Measurements from ENCODE around the gene ZNF385B.

ZNF385B gene

GRCh38 chr2:179528576-179529069 is 332.8 kb downstream of the ZNF385B start:
- H3K4me1 ChIP-seq (ENCODE audit: control insufficient read depth, insufficient read depth, low read length): 0 out of 2 replicates have a peak, but pooled peaks cover 3% of the 10 kb centered on the region
- no peak overlapping the region for H3K4me3 ChIP-seq (ENCODE audit: low read depth, low read length)
- H3K27me3 ChIP-seq (ENCODE audit: control insufficient read depth, insufficient read depth, low read length): no peaks in the 10 kb centered on the region
- no peaks in the 10 kb centered on the region for H3K36me3 ChIP-seq (ENCODE audit: control insufficient read depth, insufficient read depth, low read length)
- H3K9ac ChIP-seq (ENCODE audit: low read depth, low read length): no peak overlapping the region
- H3K27ac ChIP-seq (ENCODE audit: low read depth, low read length): no peak overlapping the region
- no peaks in the 10 kb centered on the region for H3K9me3 ChIP-seq (ENCODE audit: control insufficient read depth, insufficient read depth, low read length)

GRCh38 chr2:179525340-179525739 is 336.1 kb downstream of the ZNF385B start:
- Histone ChIP-seq H3K4me1 (ENCODE audit: control insufficient read depth, insufficient read depth, low read length) (no peaks in the 10 kb centered on the region), H3K9me3 (ENCODE audit: control insufficient read depth, insufficient read depth, low read length) (no peaks in the 10 kb centered on the region), H3K9ac (ENCODE audit: low read depth, low read length) (no peak overlapping the region), H3K36me3 (ENCODE audit: control insufficient read depth, insufficient read depth, low read length) (no peaks in the 10 kb centered on the region), H3K4me3 (ENCODE audit: low read depth, low read length) (no peak overlapping the region), H3K27me3 (ENCODE audit: control insufficient read depth, insufficient read depth, low read length) (no peaks in the 10 kb centered on the region), H3K27ac (ENCODE audit: low read depth, low read length) (no peak overlapping the region)

- Histone ChIP-seq H3K9me3 (ENCODE audit: control insufficient read depth, insufficient read depth, low read length) (no peaks in the 10 kb centered on the region), H3K4me3 (ENCODE audit: low read depth, low read length) (no peak overlapping the region), H3K4me1 (ENCODE audit: control insufficient read depth, insufficient read depth, low read length) (no peaks in the 10 kb centered on the region), H3K36me3 (ENCODE audit: control insufficient read depth, insufficient read depth, low read length) (no peaks in the 10 kb centered on the region), H3K27me3 (ENCODE audit: control insufficient read depth, insufficient read depth, low read length) (no peaks in the 10 kb centered on the region), H3K9ac (ENCODE audit: low read depth, low read length) (no peak overlapping the region), H3K27ac (ENCODE audit: low read depth, low read length) (no peak overlapping the region)
Observed at GRCh38 chr2:179524809-179525339, 336.5 kb downstream of the ZNF385B start.

GRCh38 chr2:179521944-179522343 is 339.5 kb downstream of the ZNF385B start:
- no peaks in the 10 kb centered on the region for H3K27me3 ChIP-seq (ENCODE audit: control insufficient read depth, insufficient read depth, low read length)
- no peak overlapping the region for H3K27ac ChIP-seq (ENCODE audit: low read depth, low read length)
- H3K9ac ChIP-seq (ENCODE audit: low read depth, low read length): no peak overlapping the region
- peaks cover 7% of the 10 kb centered on the region for H3K4me1 ChIP-seq (ENCODE audit: control insufficient read depth, insufficient read depth, low read length)
- no peak overlapping the region for H3K4me3 ChIP-seq (ENCODE audit: low read depth, low read length)
- H3K9me3 ChIP-seq (ENCODE audit: control insufficient read depth, insufficient read depth, low read length): no peaks in the 10 kb centered on the region
- H3K36me3 ChIP-seq (ENCODE audit: control insufficient read depth, insufficient read depth, low read length): no peaks in the 10 kb centered on the region

GRCh38 chr2:179518830-179519229 is 342.6 kb downstream of the ZNF385B start:
- H3K9ac ChIP-seq (ENCODE audit: low read depth, low read length): no peak overlapping the region
- H3K36me3 ChIP-seq (ENCODE audit: control insufficient read depth, insufficient read depth, low read length): no peaks in the 10 kb centered on the region
- H3K4me3 ChIP-seq (ENCODE audit: low read depth, low read length): no peak overlapping the region
- H3K27me3 ChIP-seq (ENCODE audit: control insufficient read depth, insufficient read depth, low read length): no peaks in the 10 kb centered on the region
- H3K4me1 ChIP-seq (ENCODE audit: control insufficient read depth, insufficient read depth, low read length): peaks cover 10% of the 10 kb centered on the region
- no peak overlapping the region for H3K27ac ChIP-seq (ENCODE audit: low read depth, low read length)
- H3K9me3 ChIP-seq (ENCODE audit: control insufficient read depth, insufficient read depth, low read length): no peaks in the 10 kb centered on the region

GRCh38 chr2:179513181-179513580 is 348.2 kb downstream of the ZNF385B start:
- H3K4me3 ChIP-seq (ENCODE audit: low read depth, low read length): no peak overlapping the region
- H3K4me1 ChIP-seq (ENCODE audit: control insufficient read depth, insufficient read depth, low read length): peaks cover 14% of the 10 kb centered on the region
- H3K27me3 ChIP-seq (ENCODE audit: control insufficient read depth, insufficient read depth, low read length): no peaks in the 10 kb centered on the region
- H3K9me3 ChIP-seq (ENCODE audit: control insufficient read depth, insufficient read depth, low read length): no peaks in the 10 kb centered on the region
- no peak overlapping the region for H3K27ac ChIP-seq (ENCODE audit: low read depth, low read length)
- H3K9ac ChIP-seq (ENCODE audit: low read depth, low read length): no peak overlapping the region
- H3K36me3 ChIP-seq (ENCODE audit: control insufficient read depth, insufficient read depth, low read length): no peaks in the 10 kb centered on the region

- Histone ChIP-seq H3K4me3 (ENCODE audit: low read depth, low read length) (no peak overlapping the region), H3K9ac (ENCODE audit: low read depth, low read length) (no peak overlapping the region), H3K27ac (ENCODE audit: low read depth, low read length) (no peak overlapping the region), H3K9me3 (ENCODE audit: control insufficient read depth, insufficient read depth, low read length) (no peaks in the 10 kb centered on the region), H3K36me3 (ENCODE audit: control insufficient read depth, insufficient read depth, low read length) (no peaks in the 10 kb centered on the region), H3K27me3 (ENCODE audit: control insufficient read depth, insufficient read depth, low read length) (no peaks in the 10 kb centered on the region), H3K4me1 (ENCODE audit: control insufficient read depth, insufficient read depth, low read length) (peaks cover 12% of the 10 kb centered on the region)
Observed at GRCh38 chr2:179512281-179513035, 349.0 kb downstream of the ZNF385B start.

GRCh38 chr2:179511105-179511789 is 350.2 kb downstream of the ZNF385B start:
- H3K4me1 ChIP-seq (ENCODE audit: control insufficient read depth, insufficient read depth, low read length): peaks cover 4% of the 10 kb centered on the region; the same call in 1 of the 2 replicates
- H3K36me3 ChIP-seq (ENCODE audit: control insufficient read depth, insufficient read depth, low read length): no peaks in the 10 kb centered on the region
- no peak overlapping the region for H3K4me3 ChIP-seq (ENCODE audit: low read depth, low read length)
- no peaks in the 10 kb centered on the region for H3K27me3 ChIP-seq (ENCODE audit: control insufficient read depth, insufficient read depth, low read length)
- H3K9ac ChIP-seq (ENCODE audit: low read depth, low read length): no peak overlapping the region
- no peak overlapping the region for H3K27ac ChIP-seq (ENCODE audit: low read depth, low read length)
- no peaks in the 10 kb centered on the region for H3K9me3 ChIP-seq (ENCODE audit: control insufficient read depth, insufficient read depth, low read length)

- Histone ChIP-seq H3K4me3 (ENCODE audit: low read depth, low read length) (no peak overlapping the region), H3K9me3 (ENCODE audit: control insufficient read depth, insufficient read depth, low read length) (no peaks in the 10 kb centered on the region), H3K36me3 (ENCODE audit: control insufficient read depth, insufficient read depth, low read length) (no peaks in the 10 kb centered on the region), H3K27me3 (ENCODE audit: control insufficient read depth, insufficient read depth, low read length) (no peaks in the 10 kb centered on the region), H3K27ac (ENCODE audit: low read depth, low read length) (no peak overlapping the region), H3K9ac (ENCODE audit: low read depth, low read length) (no peak overlapping the region), H3K4me1 (ENCODE audit: control insufficient read depth, insufficient read depth, low read length) (no peaks in the 10 kb centered on the region)
Observed at GRCh38 chr2:179495315-179495714, 366.1 kb downstream of the ZNF385B start.

GRCh38 chr2:179488563-179488962 is 372.8 kb downstream of the ZNF385B start:
- Histone ChIP-seq H3K27me3 (ENCODE audit: control insufficient read depth, insufficient read depth, low read length) (no peaks in the 10 kb centered on the region), H3K36me3 (ENCODE audit: control insufficient read depth, insufficient read depth, low read length) (no peaks in the 10 kb centered on the region), H3K9ac (ENCODE audit: low read depth, low read length) (no peak overlapping the region), H3K4me1 (ENCODE audit: control insufficient read depth, insufficient read depth, low read length) (no peaks in the 10 kb centered on the region), H3K9me3 (ENCODE audit: control insufficient read depth, insufficient read depth, low read length) (no peaks in the 10 kb centered on the region), H3K27ac (ENCODE audit: low read depth, low read length) (no peak overlapping the region), H3K4me3 (ENCODE audit: low read depth, low read length) (no peak overlapping the region)
